Hepatocyte (in vitro differentiated cells): Measurements from ENCODE around the gene ANKRD55.
"Not testable (repeated sequence)": the region's sequence is repeated elsewhere in the genome, so short reads cannot be mapped to it uniquely, and the experiment has no call there.

Source experiments
- CTCF ChIP-seq: fragments of 200-600 bp; sonication (generic); IDR thresholded peaks from 2 replicates; pipeline ENCODE4 v1.5.1; 2016; ENCODE audit warnings: antibody characterized with exemption, mild to moderate bottlenecking; ENCODE audit not compliant: poor library complexity
- EZH2 ChIP-seq: fragments of 200-600 bp; sonication (generic); IDR thresholded peaks from 2 replicates; pipeline ENCODE4 v1.6.1; 2016; ENCODE audit warnings: antibody characterized with exemption, mild to moderate bottlenecking, borderline replicate concordance
- EZH2phosphoT487 ChIP-seq: fragments of 200-600 bp; sonication (generic); IDR thresholded peaks from one replicate; pipeline ENCODE4 v1.6.1; 2018; ENCODE audit warnings: antibody characterized with exemption, mild to moderate bottlenecking, low read depth, moderate library complexity; ENCODE audit not compliant: unreplicated experiment, severe bottlenecking

GRCh38 chr5:56257763-56258529, 24.8 kb upstream of the ANKRD55 start:
- not testable (repeated sequence) for TF ChIP-seq CTCF, EZH2, EZH2phosphoT487
